ENCODE results near the gene SPAG9.

DNA sequence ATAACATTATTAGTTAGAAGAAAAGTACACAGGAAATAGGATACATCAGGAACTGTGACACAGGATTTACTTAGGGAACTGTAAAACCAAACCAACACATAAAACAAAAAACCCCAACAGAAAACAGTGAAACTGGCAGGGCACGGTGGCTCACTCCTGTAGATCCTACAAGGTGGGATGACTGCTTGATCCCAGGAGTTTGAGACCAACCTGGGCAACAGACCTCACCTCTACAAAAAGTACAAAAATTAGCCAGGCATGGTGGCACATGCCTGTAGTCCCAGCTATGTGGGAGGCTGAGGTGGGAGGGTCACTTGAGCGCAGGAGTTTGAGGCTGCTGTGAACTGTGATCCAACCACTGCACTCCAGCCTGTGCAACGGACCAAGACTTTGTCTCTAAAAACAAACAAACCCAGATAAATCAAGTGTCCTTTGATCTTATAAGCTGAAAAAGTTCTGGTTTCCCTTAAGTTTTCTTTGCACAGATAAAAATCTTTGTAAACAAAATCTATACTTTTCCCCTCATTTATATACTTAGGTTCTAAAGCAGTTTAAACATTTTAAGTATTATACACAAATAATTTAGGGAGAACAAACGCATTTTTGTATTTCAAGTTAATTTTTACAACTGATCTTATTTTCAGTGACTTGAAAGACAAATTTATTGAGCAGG lies 143.0 kb downstream of the SPAG9 start:
- TF ChIP-seq CTCF (IDR thresholded peaks at IDR 0.05; ENCODE audit: low read length) (no peak), EZH2 (optimal IDR thresholded peaks at IDR 0.05; ENCODE audit: low read depth, low read length) (no peak), EZH2phosphoT487 (IDR thresholded peaks at IDR 0.05; ENCODE audit: low read length) (no peak)

All from MM.1S (cell line).